ENCODE results near the gene AKR7A2. TPM values are rescaled to one million over a fixed set of nuclear protein-coding genes. Genes with fewer than 3 reads are reported as not detected.
A peak's percentile ranks its signal among the peaks of the same experiment; 100 is the strongest.

The AKR7A2 gene
- total and polyA plus RNA-seq, 10 of the 15 experiments (the other 5 are each of a cell fraction or from before 2014, with no cell fraction given), result 1.3 to 114 (median 48.0) TPM

DNA sequence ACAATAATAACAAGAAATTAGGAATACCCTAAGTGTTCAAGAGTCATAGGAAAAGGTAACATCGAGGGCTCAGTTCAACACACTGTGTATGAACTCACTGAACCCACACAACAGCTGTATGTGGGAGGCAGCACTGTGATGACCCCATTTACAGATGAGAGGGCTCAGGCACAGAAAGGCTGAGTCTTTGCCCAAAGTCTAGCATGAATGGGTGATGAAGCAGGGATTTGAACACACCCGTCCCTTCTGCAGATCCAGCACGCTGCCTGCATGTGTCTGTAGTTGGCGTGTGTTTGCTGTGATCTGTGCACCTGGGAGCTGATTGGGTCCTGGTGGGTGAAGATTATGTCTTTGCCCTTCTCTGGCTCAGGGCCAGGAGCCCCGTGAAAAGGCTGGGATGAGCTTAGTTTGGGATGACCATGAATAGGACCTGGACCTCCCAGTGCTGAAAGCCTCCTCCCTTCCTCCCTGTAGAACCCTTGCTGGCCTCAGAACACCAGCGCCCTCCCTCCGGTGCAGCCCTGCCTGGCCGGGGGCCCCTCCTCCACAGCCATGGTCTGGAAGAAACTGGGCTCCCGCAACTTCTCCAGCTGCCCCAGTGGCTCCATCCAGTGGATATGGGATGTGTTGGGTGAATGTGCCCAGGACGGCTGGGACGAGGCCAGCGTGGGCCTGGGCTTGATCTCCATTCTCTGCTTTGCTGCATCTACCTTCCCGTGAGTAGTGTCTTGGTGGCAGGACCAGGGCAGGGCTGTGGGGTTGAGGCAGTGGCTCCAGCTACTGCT is 5.4 kb upstream of the AKR7A2 start:
- H3K9me3 ChIP-seq (replicated peaks; ENCODE audit: control insufficient read depth, insufficient read depth, low read length), result no peaks in the 10 kb centered on the region
- no peak overlapping the region for H3K27ac ChIP-seq (ENCODE audit: control insufficient read depth, insufficient read depth)
- intact Hi-C loops (cut with micrococcal nuclease; ENCODE audit: unreplicated experiment) (loop anchor here (10.0 kb wide), 2 partner anchors 167 to 337 kb away; partner anchors contain the start of gene CAPZB), in situ Hi-C loops (cut with MboI) (no loop called here)
- peaks cover 12% of the 10 kb centered on the region for H3K79me2 ChIP-seq (ENCODE audit: control insufficient read depth, insufficient read depth, low read length)
- CTCF ChIA-PET, result no interaction called here
- 0 out of 2 replicates have a peak overlapping the region, but pooled peaks have one; percentile 5 for H3K4me2 ChIP-seq (ENCODE audit: control insufficient read depth, insufficient read depth)
- H2AFZ ChIP-seq (ENCODE audit: control insufficient read depth, low read depth, low read length), result no peak overlapping the region
- H3K4me3 ChIP-seq, result no peak overlapping the region
- H3K9ac ChIP-seq (ENCODE audit: control insufficient read depth, insufficient read depth, low read length), result no peak overlapping the region
- no TSS peak for BruUV-seq (replicated peaks)
- RAD21 ChIA-PET (ENCODE audit: unreplicated experiment), result no interaction called here
- 86% methylated on average over 13 of the region's 13 CpGs for WGBS (ENCODE audit: insufficient coverage, insufficient replicate concordance, low lambda C conversion rate, missing lambda C conversion rate)
- DNase-seq (ENCODE audit: low read depth, low spot score) (no peak), ATAC-seq (no peak), FAIRE-seq (no peak)
- SMC1A ChIA-PET (ENCODE audit: uncharacterized antibody, unreplicated experiment), result interaction anchor here (1.6 kb wide), 1 partner anchor 188 kb away, joined by 3 read pairs; no protein-coding TSS in a partner anchor
- H3K27me3 ChIP-seq (replicated peaks in 1 of 2; ENCODE audit: control insufficient read depth in 2 of 2, insufficient read depth in 2 of 2, low read length in 1 of 2), result no peaks in the 10 kb centered on the region
- peaks cover 40% of the 10 kb centered on the region for H3K4me1 ChIP-seq (ENCODE audit: control insufficient read depth, insufficient read depth, low read length)
- no peaks in the 10 kb centered on the region for H4K20me1 ChIP-seq (ENCODE audit: control insufficient read depth, insufficient read depth)
- POLR2A ChIA-PET, result interaction anchor here (0.7 kb wide), 1 partner anchor 29 kb away, joined by 8 read pairs; the partner anchor contains the start of gene AKR7A3
- no peaks in the 10 kb centered on the region; a peak in 1 of 4 replicates for H3K36me3 ChIP-seq (ENCODE audit: control insufficient read depth in 2 of 2, insufficient read depth in 2 of 2, low read length in 1 of 2)
- TF ChIP-seq, protein P1, sequence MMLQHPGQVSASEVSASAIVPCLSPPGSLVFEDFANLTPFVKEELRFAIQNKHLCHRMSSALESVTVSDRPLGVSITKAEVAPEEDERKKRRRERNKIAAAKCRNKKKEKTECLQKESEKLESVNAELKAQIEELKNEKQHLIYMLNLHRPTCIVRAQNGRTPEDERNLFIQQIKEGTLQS (IDR thresholded peaks at IDR 0.05; ENCODE audit: borderline replicate concordance, extremely low read depth, low read depth, low read length), result no peak
- no peak for TF ChIP-seq BMI1 (IDR thresholded peaks at IDR 0.05; ENCODE audit: borderline replicate concordance)
- TF ChIP-seq MXI1 (IDR thresholded peaks at IDR 0.05; ENCODE audit: low read depth, low read length), result no peak
- no peak for TF ChIP-seq SIX5 (IDR thresholded peaks at IDR 0.05; ENCODE audit: low read depth, low read length, severe bottlenecking)
